Vagina (tissue), 2 donors: ENCODE results near the gene PIK3CB.

Source experiments
- CTCF ChIP-seq, 3 experiments: fragments of 450-650 bp in 2 of 3; fragments of 200-600 bp in 1 of 3; sonication (generic) in 1 of 3; IDR thresholded peaks; one replicate each; pipeline ENCODE4 v1.5.1; 2017 to 2019; ENCODE audit warnings: antibody characterized with exemption in 3 of 3, mild to moderate bottlenecking in 2 of 3, moderate library complexity in 2 of 3
- POLR2A ChIP-seq, 2 donors: fragments of 450-650 bp; IDR thresholded peaks; one replicate each; pipeline ENCODE4 v1.6.1; 2017; ENCODE audit warnings: antibody characterized with exemption in 2 of 2, mild to moderate bottlenecking in 2 of 2, moderate library complexity in 2 of 2
- POLR2AphosphoS5 ChIP-seq, 2 donors: sonication (generic); formaldehyde crosslinking; IDR thresholded peaks; one replicate each; pipeline ENCODE4 v1.9.0; 2017; ENCODE audit warnings: antibody characterized with exemption in 2 of 2, mild to moderate bottlenecking in 2 of 2, low read depth in 1 of 2; ENCODE audit not compliant: insufficient read depth in 1 of 2

DNA sequence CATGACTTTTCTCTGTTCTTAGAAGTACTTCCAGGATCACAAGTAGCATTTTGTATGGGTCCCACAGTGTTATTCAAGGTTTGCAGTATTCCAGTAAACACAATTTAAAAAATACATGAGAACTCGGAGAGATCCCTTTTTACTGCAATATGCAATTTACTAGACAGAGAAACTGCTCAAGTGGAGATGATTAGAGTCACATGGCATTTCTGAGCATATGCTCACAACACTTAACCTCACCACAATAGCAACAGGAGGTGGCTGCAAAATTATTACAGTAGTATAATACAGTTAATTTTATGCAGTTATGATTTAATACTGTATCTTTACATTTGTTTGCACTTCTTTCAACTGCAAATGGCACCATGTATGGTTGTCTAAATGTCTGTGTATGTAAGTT lies 87.5 kb downstream of the PIK3CB start:
- TF ChIP-seq CTCF (IDR thresholded peaks at IDR 0.05) (no peak), POLR2AphosphoS5 (IDR thresholded peaks at IDR 0.05; ENCODE audit: insufficient read depth in 1 of 2, low read depth in 1 of 2) (no peak), POLR2A (IDR thresholded peaks at IDR 0.05) (no peak)
